Measurements from ENCODE around the gene ODF4. TPM values are rescaled to one million over a fixed set of nuclear protein-coding genes. Genes with fewer than 3 reads are reported as not detected.

Gene ODF4
- total RNA-seq, 4 donors from 2014 or later: not detected

GRCh38 chr17:8387914-8388651 lies 48.4 kb downstream of the ODF4 start:
- H3K27me3 ChIP-seq: peaks cover 9% of the 10 kb centered on the region
- H3K4me3 ChIP-seq: no peak overlapping the region
- H3K36me3 ChIP-seq: no peaks in the 10 kb centered on the region
- no peak for TF ChIP-seq EP300 (IDR thresholded peaks at IDR 0.05)
- TF ChIP-seq POLR2A (IDR thresholded peaks at IDR 0.05): no peak
- no peak for TF ChIP-seq POLR2AphosphoS5 (IDR thresholded peaks at IDR 0.05)
- TF ChIP-seq CTCF (IDR thresholded peaks at IDR 0.05): no peak
- ATAC-seq: no peak
- WGBS, 2 donors (ENCODE audit: low coverage in 1 of 2): 84 to 94% methylated on average over 7 of the region's 7 CpGs
- no peaks in the 10 kb centered on the region for H3K9me3 ChIP-seq
- H3K4me1 ChIP-seq: peaks cover 0 to 18% (median 6%) of the 10 kb centered on the region in 3 donors
- no peak overlapping the region for H3K27ac ChIP-seq

GRCh38 chr17:8391711-8392110 lies 52.1 kb downstream of the ODF4 start:
- Histone ChIP-seq H3K36me3 (no peaks in the 10 kb centered on the region), H3K9me3 (no peaks in the 10 kb centered on the region), H3K4me1 (no peaks in the 10 kb centered on the region), H3K27ac (no peak overlapping the region), H3K4me3 (no peak overlapping the region), H3K27me3 (peaks cover 45% of the 10 kb centered on the region)
- 33 to 40% methylated on average over 1 to 7 of the region's 9 CpGs for WGBS, 2 donors (ENCODE audit: low coverage in 1 of 2)
- TF ChIP-seq CTCF (IDR thresholded peaks at IDR 0.05) (no peak), POLR2A (IDR thresholded peaks at IDR 0.05) (no peak), POLR2AphosphoS5 (IDR thresholded peaks at IDR 0.05) (no peak), EP300 (IDR thresholded peaks at IDR 0.05) (no peak)
- ATAC-seq: no peak

- no peak for ATAC-seq
- Histone ChIP-seq H3K36me3 (no peaks in the 10 kb centered on the region), H3K27me3 (peaks cover 51% of the 10 kb centered on the region), H3K9me3 (no peaks in the 10 kb centered on the region), H3K4me3 (no peak overlapping the region), H3K27ac (no peak overlapping the region), H3K4me1 (no peaks in the 10 kb centered on the region)
- TF ChIP-seq EP300 (IDR thresholded peaks at IDR 0.05) (no peak), POLR2A (IDR thresholded peaks at IDR 0.05) (no peak), POLR2AphosphoS5 (IDR thresholded peaks at IDR 0.05) (no peak), CTCF (IDR thresholded peaks at IDR 0.05) (no peak)
- no CpG with 5 or more reads among the region's 18 CpGs for WGBS, 2 donors (ENCODE audit: low coverage in 1 of 2)
Observed at GRCh38 chr17:8392274-8392673, 52.6 kb downstream of the ODF4 start.

- no peaks in the 10 kb centered on the region for H3K4me1 ChIP-seq
- H3K27me3 ChIP-seq: peaks cover 57% of the 10 kb centered on the region
- no CpG with 5 or more reads among the region's 46 CpGs for WGBS, 2 donors (ENCODE audit: low coverage in 1 of 2)
- no peak overlapping the region for H3K27ac ChIP-seq
- no peak for ATAC-seq
- TF ChIP-seq EP300 (IDR thresholded peaks at IDR 0.05) (no peak), POLR2AphosphoS5 (IDR thresholded peaks at IDR 0.05) (no peak), CTCF (IDR thresholded peaks at IDR 0.05) (no peak), POLR2A (IDR thresholded peaks at IDR 0.05) (no peak)
- no peaks in the 10 kb centered on the region for H3K36me3 ChIP-seq
- H3K9me3 ChIP-seq: no peaks in the 10 kb centered on the region
- no peak overlapping the region for H3K4me3 ChIP-seq
Observed at GRCh38 chr17:8392674-8393469, 53.2 kb downstream of the ODF4 start.
